ENCODE results near the gene OR52B2. TPM values are rescaled to one million over a fixed set of nuclear protein-coding genes. Genes with fewer than 3 reads are reported as not detected.
A peak's percentile ranks its signal among the peaks of the same experiment; 100 is the strongest.

OR52B2 gene
- total RNA-seq, result not detected in 2 replicates

DNA sequence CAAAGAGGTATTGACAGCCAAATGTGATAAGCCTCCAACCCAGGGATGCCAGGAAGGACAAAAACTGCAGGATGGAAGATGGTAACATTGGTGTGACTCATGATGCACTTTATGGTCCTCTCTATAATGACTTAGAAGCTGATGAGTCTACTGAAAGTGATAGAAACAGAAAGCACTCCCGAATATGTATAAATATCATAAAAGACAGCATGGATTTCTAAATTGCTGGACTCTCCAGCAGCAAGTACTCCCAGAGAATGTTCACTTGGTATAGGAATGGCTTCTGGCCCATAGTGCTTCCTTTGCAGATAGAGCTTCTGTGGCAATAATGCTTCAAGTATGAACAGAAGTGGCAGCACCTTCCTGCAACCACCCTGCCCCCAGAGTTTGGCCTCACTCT is at the start of gene OR52B2:
Gene OR52B2, minus strand, starts transcription at position 101 of the 400 bp plus-strand sequence. Its CDS starts 0 bp downstream, at position 101.
- no peak for DNase-seq (ENCODE audit: low read depth in 2 of 2)

DNA sequence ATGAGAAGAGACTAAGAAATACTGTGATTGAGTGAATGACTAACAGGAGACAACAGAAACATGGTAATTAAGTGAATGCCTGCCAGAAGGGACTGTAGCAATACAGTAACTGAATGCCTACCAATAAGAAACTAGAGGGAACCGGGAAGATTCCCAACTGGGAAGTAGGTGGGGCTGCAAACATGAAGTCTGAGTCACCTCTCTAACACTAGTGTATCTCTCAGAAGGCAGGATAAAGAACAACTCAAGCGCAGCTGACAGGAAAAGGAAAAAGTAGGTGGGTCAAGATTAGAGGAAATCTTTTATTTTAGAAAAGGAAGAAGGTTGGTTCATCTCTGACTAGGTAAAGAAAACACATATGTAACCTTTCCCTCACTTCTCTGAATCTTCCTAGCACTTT is 49.2 kb upstream of the OR52B2 start:
- peak; percentile 3 to 87 for DNase-seq (ENCODE audit: low read depth in 2 of 2)

DNA sequence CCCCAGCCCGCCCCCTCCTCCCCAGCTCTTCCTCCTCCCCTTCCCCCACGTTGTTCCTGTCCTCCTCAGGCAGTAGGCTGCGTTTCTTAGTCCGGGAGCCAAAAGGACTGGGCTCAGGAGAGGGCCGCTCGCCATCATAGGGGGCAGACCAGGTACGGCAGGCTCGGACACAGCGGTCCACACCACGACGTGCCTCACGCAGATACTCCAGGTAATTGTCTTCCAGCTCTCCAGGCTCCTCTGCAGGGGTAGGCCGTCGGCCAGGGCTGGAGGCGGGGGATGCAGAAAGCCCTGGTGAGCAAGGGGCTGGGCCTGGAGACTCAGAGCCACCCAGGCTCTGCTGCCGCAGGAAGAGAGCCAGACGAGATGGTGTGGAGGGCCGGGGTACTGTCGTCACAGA is 47.6 kb upstream of the OR52B2 start:
- DNase-seq (ENCODE audit: low read depth in 2 of 2), result no peak

DNA sequence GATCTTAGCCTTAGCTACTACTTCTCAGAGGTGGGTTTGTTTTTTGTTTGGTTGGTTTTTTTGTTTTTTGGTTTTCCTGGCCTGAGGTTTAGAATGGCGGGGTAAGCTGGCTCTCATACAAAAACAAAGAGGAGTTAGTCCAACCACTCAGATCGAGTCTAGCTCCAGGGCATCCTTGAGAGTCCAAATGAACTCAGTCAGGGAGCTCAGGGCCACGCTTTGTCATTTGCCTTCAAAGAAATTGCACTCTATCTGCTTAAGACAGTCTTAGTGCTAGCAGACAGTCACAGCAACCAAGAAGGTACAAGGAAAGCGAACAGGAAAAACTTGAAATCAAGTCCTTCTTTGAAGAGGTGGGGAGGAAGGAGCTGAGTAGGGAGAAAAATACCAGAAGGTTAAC is 46.4 kb upstream of the OR52B2 start:
- no peak for DNase-seq (ENCODE audit: low read depth in 2 of 2)

DNA sequence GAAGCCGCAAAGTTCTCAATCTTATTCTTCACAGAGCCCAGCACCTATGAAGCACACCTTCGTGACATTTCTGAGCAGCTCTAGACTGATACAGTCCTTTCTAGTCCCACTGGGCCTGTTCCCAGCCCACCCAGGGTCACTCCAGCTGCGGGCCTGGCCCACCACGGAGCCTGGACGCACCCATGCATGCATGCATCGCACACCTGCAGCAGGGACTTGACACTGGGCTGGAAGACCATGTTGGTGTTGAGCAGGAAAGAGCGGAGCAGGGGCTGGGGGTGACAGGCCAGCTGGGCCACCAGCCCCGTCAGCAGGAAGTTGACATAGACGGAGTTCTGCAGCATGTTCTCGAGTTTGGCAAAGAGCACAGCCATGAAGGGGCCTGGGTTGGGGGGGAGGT is 44.4 kb upstream of the OR52B2 start:
- no peak for DNase-seq (ENCODE audit: low read depth in 2 of 2)

DNA sequence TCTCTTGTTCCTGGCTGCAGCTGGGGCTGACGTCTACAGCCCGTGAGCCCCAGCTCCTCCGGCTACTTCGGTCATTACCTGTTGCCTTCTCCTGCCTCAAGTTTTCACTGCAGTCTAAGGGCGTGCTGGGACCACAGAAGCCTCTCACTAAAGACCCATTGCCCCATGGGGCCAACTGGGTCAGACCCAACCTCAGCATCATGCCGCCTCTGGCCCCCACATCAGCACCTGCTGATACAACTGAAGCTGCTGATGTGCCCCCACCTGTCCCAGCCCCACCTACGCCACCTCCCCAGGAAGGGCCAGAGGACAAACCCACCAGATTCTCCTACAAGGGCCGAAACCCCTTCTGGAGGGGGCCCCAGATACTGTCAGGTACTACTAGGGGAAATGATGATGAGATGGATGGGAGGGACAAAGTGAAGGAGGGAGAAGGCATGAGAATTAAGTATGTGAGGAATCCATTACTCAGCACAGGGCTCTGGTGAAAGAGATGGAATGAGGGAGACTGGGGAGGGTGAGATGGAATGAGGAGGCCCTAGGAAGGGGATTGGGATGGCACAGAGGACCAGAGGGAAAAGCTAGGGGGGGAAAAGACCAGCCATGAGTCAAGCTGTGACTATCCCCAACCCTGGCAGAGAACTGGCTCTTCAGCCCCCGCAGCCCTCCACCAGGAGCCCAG is 40.3 kb upstream of the OR52B2 start:
- DNase-seq (ENCODE audit: low read depth in 2 of 2), result no peak

DNA sequence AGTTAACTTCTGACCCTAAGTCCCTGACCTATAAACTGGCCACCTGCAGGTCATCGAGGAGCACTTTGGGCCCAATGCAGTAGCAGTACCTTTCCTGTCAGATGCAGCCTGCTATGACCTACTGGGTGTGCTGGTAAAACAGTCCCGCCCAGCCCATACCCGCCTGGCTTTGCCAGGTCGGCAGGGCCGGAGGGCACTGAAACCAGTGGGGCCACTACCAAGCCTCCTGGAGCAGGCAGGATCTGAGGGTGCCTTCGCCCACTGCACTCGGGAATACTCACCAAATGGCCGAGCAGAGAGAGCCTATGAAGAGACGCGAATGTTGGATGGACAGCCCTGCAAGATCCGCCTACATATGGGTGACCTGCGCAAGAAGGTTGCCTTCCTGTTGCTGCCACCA is 39.7 kb upstream of the OR52B2 start:
- DNase-seq (ENCODE audit: low read depth in 2 of 2), result no peak

DNA sequence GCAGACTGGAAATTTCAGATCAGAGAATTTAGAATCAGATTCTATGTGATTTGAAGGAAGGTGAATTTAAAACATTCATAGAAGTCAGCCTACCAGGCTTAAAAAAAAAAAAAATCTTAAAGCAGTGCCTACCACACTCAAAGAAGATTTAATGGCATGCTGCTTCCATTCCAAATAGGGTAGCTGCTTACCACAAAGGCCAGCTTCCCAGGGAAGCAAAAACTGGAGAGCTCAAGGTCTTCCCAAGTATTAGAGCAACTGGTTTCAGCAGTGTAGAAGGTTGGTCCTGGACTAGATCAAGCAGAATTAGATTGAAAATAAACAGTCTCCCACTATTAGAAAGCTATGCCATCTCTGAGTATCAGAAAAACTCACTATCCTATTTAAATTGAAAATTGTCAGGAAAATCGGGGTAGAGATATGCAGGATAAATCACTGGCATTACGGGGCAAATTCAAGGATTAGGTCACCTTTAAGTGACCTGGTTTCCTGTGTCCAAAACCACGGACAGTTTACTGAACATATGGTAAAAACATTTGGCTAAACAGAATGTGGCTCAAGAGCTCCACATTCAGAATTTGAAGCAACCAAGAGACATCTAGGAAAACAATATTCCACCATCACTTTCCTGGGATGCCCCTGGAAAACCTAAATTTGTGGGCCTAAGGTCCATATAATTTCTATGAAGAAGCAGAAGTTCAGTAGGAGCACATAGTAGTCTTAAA is 36.5 kb upstream of the OR52B2 start:
- no peak for DNase-seq (ENCODE audit: low read depth in 2 of 2)

DNA sequence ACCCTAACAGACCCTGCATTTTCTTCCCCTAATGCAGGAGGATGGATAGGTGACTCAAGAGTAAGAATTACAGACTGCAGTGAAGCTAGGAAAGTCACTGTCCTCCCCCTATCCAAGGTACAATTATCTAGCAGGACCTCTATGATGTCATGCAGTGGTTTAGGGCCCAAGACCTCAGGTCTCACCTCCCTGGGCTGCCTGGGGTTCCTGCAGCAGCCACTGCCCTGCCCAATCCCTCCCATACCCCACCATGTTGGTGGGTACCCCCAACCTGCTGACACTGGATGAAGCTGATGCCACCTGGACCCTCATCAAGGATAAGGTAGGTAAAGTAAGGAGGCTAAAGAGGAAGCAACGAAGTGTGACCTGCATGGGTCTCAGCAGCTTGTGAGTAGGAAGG is 35.2 kb upstream of the OR52B2 start, which contains the start of gene C11orf42:
Gene C11orf42, plus strand, starts transcription at position 192 of the 400 bp plus-strand sequence. Its CDS starts 59 bp downstream, at position 251.
- no peak for DNase-seq (ENCODE audit: low read depth in 2 of 2)

DNA sequence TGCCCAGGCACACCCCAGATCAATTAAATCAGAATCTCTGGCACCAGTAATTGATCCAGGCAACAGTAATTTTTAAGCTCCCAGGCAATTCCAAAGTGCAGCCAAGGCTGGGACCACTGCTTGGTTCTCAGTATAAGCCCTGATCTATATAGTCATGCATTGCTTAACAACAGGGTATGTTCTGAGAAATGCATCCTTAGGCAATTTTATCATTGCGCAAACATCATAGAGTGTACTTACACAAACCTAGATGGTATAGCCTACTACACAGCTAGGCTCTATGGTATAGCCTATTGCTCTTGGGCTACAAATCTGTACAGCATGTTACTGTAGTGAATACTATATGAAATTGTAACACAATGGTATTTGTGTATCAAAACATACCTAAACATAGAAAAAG is 34.6 kb upstream of the OR52B2 start:
- DNase-seq (ENCODE audit: low read depth in 2 of 2), result no peak

DNA sequence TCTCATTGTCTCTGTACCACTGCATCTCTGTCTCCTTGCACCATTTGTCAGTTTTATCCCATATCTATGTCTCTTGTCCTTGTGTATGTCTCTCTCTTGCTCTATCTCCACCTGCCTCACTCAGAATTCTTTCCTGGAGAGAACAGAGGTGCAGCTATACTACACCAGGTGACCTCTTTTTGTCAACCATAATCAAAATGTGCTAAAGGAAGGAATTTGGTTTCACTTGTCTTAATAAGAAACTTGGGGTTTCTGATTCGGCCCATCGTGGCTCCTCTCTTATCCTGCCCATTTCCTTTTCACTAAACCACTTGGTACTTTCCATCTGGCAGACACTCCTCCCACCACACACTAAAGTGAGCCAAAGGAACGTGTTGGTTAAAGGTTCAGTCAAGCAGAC is 33.2 kb upstream of the OR52B2 start:
- no peak for DNase-seq (ENCODE audit: low read depth in 2 of 2)

DNA sequence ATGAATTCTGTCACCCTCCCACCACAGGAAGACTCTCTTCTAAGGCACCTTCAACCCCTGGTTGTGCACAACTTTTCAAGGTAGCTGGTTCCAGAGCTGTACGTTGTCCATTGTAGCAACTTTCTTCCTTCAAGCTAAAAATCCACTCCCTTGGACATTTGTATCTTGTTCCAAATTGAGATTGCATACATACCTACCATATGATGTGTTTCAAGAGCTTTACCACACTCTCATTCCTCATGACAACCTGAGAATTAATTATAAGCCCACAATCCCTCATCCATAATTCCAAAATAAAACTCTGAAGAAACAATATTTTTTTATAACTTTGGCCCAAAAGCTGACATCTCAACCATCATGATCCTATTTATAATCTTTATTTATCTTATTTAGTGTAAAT is 31.9 kb upstream of the OR52B2 start:
- no peak for DNase-seq (ENCODE audit: low read depth in 2 of 2)

DNA sequence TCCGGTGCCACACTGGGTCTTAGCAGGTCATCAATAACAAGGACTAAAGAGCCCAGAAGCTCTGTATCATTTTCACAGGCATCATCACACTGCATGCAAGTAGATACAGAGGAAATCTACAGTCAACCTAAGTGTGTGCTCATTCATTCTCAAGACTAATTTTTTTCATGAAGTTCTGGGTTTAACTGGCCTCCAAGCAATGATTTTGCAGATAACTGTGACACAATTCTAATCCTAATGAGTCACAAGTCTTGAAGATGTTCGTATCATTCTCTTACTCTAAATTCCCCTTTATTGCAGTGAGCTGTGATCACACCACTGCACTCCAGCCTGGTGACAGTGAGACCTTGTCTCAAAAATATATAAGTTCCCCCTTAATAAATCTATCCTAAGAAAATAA is 31.4 kb upstream of the OR52B2 start:
- DNase-seq (ENCODE audit: low read depth in 2 of 2), result no peak

DNA sequence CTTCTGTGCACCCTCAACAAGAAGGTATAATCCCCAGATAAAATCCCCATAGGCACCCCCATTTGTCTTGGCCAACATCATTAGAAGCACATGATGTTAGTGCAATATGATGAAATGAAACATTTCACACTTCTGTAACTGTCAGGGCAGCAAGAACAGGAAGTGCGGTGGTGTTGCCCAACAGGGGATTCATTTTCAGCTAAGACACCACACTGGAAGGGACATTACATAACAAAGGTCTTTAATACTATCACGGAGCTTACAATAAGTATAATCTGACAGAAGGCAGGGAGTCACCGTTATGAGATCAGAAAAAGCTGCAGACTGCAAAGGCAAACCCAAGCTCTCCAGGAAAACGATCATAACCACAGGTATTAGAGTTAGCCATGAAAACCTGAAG is 30.8 kb upstream of the OR52B2 start:
- no peak for DNase-seq (ENCODE audit: low read depth in 2 of 2)

DNA sequence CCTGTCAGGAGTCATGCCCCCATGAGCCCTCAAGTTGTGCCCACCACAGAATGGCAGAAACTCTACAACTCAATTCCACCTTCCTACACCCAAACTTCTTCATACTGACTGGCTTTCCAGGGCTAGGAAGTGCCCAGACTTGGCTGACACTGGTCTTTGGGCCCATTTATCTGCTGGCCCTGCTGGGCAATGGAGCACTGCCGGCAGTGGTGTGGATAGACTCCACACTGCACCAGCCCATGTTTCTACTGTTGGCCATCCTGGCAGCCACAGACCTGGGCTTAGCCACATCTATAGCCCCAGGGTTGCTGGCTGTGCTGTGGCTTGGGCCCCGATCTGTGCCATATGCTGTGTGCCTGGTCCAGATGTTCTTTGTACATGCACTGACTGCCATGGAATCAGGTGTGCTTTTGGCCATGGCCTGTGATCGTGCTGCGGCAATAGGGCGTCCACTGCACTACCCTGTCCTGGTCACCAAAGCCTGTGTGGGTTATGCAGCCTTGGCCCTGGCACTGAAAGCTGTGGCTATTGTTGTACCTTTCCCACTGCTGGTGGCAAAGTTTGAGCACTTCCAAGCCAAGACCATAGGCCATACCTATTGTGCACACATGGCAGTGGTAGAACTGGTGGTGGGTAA is 29.2 kb upstream of the OR52B2 start, which contains the start of gene OR52W1:
Gene OR52W1, plus strand, starts transcription at position 51 of the 637 bp plus-strand sequence. Its CDS starts 0 bp downstream, at position 51.
- DNase-seq (ENCODE audit: low read depth in 2 of 2), result no peak

DNA sequence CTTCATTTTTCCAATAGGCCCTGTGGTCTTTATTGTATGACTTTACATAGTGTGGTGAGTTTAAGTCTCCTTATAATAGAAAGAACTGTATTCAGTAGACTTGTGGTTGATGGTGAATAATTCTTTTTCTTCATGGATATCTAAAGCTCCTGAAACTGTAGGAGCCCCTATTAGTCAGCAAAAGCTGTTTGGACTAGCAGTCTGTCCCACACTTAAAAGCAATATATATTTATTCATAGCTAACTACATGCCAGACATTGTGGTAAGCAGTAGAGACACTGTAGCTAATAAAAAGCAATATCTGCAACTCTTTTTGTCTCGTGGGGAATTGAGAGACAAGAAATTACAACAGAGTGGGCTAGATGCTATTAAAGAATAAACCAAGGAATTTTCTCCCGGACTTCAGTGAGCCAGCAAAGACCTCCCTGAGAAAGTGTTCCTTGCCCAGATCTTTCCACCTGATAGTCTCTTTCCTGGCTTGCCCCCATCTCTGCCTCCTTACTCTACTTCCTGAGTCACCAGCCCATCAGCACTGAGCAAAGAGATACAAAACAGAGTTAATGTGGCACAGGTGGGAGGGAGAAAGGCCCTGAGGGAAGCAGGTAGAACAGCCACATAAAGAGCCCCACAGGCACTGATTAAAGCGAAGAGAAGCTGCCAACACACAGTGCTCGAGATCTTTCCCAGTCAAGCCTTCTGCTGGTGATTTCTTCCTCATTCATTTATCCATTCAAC is 27.5 kb upstream of the OR52B2 start:
- no peak for DNase-seq (ENCODE audit: low read depth in 2 of 2)

DNA sequence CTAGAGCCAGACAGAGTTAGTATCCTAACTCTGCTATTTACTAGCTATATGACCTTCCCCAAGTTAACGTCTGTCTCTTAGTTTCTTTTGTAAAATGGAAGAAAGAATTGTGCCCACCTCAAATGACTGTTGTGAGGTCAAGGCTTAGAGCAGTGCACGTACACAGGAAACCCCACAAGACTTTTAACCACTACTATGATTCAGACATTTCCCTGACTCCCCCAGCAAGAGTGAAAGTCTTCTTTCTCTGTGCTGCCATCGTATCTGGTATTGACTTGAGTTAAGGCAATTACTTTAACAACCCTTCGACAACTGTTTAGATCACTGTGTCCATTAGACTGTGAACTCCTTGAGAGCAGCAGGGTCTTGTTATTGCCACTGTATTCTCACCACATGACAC is 26.3 kb upstream of the OR52B2 start:
- no peak for DNase-seq (ENCODE audit: low read depth in 2 of 2)

DNA sequence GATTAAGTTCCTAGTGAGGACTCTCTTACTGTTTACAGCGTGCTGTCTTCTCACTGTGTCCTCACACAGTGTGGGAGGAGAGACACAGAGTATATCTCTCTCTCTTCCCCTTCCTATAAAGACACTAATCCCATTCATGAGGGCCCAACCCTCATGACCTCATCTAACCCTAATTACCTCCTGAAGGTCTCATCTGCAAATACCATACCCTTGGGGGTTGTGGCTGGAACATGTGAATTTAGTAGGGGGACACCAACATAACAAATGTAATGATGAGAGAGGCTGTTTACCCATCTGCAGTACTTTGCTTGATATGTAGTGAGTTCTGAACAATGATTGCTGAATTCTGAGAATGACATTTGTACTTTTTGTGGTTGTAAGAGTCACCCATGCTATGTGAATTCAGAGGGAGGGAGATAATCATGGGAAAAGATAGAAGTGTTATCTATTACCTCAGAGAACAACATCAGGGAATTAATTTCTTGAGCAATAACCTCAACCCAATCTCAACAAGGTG is 24.0 kb upstream of the OR52B2 start:
- DNase-seq (ENCODE audit: low read depth in 2 of 2), result no peak

DNA sequence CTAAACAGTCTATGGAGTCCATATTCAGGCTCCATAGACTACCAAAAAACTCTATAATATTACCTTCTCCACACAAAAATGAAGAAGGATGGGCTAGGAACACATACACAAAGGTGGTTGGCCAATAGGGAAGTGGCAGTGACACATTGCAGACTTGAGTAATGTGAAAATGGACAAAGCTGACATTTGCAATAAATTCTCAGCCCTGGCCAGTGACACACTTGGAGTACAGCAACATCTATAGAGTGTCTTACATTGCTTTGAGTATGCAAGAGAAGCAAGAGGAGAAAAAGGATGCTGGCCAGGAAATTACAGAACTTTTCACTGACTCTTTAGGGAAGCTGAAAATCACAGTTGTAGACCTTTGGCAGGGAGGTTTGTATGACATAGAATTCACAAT is 21.6 kb upstream of the OR52B2 start:
- no peak for DNase-seq (ENCODE audit: low read depth in 2 of 2)

DNA sequence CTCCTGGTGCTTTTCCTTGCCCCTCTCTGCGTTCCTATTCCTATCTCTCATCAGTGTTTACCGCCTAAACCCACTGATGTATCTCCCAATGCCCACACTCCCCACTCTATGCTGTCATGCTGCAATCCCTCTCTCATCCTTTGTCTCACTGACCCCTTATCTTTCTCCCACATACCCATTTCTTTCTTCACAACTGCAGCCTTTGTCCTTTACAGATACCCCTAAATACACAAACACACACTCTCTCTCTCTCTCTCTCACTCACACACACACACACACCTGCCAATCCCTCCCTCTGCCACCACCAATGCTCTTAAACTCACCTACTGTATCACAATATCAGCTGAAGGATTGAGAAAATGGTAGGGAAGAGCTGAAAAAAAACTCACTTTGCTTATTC is 5.3 kb upstream of the OR52B2 start:
- no peak for DNase-seq (ENCODE audit: low read depth in 2 of 2)

DNA sequence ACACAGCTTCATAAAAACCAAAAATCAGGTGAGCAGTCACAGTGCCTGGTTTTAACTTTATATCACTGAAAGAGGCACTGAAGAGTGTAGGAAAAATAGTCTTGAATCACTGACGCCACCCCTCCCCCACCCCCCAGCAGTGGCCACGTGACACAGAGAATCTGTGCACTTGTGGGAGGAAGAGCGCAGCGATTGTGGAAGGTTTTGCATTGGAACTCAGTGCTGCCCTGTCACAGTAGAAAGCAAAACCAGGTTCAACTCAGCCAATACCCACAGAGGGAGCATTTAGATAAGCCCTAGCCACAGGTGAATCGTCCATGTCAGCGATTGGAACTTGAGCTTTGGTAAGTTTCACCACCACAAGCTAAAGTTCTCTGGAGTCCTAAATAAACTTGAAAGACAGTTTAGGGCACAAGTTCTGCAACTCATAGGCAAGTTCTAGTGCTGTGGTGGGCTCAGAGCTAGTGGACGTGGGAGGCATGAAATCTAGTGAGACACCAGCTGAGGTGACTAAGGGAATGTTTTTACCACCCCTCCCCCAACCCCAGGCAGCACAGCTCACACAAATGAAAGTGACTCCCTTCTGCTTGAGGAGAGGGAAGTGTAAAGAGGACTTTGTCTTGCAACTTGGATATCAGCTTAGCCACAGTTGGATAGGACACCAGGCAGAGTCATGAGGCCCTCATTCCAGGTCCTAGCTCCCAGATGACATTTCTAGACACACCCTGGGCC is 13.3 kb downstream of the OR52B2 start:
- no peak for DNase-seq (ENCODE audit: low read depth in 2 of 2)
